Measurements from ENCODE around the gene STXBP4. TPM values are rescaled to one million over a fixed set of nuclear protein-coding genes. Genes with fewer than 3 reads are reported as not detected.

The STXBP4 gene
- polyA plus RNA-seq, 5 donors: 7.9 to 16.3 (median 12.9) TPM

- no peak for DNase-seq
Measured at GRCh38 chr17:55219459-55219858, 250.9 kb downstream of the STXBP4 start.

- no peak for DNase-seq
Measured at GRCh38 chr17:55219934-55220333, 251.4 kb downstream of the STXBP4 start.

Other genes starting within 250 kb of the STXBP4 start
- gene TOM1L1, start 67.9 kb upstream of the STXBP4 start, polyA plus RNA-seq (ENCODE audit: insufficient read depth in 1 of 5, insufficient read length in 5 of 5, low replicate concordance in 1 of 5): 10 to 100 TPM; 39.6 to 63.9 (median 52.7) TPM
- 100 to 1,000 TPM in 2 of 5 donors, 10 to 100 TPM in 3; 71.5 to 107 (median 78.3) TPM for gene COX11, start 111 bp upstream of the STXBP4 start, polyA plus RNA-seq (ENCODE audit: insufficient read depth in 1 of 5, insufficient read length in 5 of 5, low replicate concordance in 1 of 5)